ENCODE results near the gene C4A.
"Not testable (repeated sequence)": the region's sequence is repeated elsewhere in the genome, so short reads cannot be mapped to it uniquely, and the experiment has no call there.

C4A gene

DNA sequence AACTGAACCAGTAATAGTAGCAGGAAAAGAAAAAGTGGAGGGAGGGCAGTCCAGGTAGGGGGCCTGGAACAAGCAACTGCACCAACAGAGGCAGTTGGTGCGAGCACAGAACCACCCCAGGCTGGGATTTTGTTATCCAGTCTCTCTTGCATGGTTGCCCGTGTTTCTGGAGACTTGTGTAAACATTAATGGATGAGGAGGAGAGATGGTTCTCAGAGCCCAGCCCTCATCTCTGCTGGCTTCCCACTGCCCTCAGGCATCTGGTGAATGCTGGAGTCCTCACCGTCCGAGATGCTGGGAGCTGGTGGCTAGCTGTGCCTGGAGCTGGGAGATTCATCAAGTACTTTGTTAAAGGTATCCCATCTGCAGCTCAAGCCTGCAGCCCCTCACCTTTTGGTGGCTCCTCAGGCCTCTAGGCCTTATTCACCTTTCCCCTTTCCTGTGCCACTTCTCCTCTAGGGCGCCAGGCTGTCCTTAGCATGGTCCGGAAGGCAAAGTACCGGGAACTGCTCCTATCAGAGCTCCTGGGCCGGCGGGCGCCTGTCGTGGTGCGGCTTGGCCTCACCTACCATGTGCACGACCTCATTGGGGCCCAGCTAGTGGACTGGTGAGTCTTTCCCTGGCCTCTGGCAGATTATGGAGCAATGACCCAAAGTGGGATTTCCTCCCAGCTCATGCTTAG, 1.5 kb upstream of the C4A start:
- ATAC-seq = not testable (repeated sequence)

DNA sequence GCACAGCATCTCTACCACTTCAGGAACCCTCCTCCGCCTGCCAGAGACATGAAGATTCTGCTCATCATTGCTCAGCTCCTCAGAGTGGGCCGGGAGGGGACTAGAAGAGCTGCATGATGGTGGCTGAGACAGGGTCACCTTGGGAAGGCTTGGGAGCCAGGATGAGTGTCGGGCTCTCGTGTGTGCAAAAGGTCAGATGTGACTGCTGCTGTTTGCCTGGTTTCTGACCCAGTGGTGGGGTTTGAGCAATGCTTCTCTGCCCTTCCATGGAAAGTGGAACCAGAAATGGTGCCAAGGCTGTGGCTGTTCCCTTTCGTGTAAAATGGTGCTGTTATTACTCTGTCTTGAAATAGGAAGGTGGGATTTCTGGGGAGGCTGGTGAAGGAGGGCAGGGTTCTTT, 859 bp upstream of the C4A start:
- ATAC-seq = not testable (repeated sequence)

DNA sequence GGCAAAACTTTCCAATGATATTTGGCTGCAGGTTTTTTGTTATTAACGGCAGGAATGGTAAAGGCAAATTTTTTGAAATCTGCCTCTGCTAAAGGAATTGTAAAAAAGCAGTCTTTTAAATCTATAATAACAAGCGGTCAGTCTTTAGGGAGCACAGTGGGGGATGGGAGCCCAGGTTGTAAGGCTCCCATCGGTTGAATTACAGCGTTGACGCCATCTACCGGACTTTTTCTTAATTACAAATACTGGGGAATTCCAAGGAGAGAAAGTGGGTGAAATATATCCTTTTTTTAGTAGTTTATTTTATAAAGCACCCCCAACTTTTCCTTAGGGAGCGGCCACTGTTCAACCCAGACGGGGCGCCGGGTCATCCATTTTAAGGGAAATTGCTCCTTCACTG, 7.5 kb downstream of the C4A start:
- ATAC-seq = peak; percentile 54; the same call in 2 of the 3 replicates

DNA sequence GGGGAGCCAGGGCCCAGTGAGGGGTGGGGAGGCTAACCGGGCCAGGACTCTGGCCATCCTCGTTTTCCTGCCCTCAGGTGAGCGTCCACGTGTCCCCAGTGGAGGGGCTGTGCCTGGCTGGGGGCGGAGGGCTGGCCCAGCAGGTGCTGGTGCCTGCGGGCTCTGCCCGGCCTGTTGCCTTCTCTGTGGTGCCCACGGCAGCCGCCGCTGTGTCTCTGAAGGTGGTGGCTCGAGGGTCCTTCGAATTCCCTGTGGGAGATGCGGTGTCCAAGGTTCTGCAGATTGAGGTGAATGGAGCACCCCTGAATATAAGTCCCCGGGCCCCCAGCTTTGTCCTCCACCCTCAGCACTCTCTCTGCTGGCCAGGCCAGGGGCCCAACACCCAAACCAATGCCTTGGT, 12.6 kb downstream of the C4A start:
- ATAC-seq = not testable (repeated sequence)

DNA sequence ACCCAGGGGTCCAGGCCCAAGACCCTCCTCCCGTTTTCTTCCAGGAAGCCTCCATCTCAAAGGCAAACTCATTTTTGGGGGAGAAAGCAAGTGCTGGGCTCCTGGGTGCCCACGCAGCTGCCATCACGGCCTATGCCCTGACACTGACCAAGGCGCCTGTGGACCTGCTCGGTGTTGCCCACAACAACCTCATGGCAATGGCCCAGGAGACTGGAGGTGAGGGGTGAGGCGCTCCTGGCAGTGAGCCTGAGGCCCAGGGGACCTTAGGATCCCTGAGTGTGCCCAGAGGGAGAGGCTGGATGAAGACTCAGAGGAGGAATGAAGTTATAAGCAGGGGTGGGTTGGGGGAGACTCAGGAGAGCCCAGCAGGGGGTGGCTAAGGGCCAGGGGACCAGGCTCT, 14.5 kb downstream of the C4A start:
- ATAC-seq = not testable (repeated sequence)

DNA sequence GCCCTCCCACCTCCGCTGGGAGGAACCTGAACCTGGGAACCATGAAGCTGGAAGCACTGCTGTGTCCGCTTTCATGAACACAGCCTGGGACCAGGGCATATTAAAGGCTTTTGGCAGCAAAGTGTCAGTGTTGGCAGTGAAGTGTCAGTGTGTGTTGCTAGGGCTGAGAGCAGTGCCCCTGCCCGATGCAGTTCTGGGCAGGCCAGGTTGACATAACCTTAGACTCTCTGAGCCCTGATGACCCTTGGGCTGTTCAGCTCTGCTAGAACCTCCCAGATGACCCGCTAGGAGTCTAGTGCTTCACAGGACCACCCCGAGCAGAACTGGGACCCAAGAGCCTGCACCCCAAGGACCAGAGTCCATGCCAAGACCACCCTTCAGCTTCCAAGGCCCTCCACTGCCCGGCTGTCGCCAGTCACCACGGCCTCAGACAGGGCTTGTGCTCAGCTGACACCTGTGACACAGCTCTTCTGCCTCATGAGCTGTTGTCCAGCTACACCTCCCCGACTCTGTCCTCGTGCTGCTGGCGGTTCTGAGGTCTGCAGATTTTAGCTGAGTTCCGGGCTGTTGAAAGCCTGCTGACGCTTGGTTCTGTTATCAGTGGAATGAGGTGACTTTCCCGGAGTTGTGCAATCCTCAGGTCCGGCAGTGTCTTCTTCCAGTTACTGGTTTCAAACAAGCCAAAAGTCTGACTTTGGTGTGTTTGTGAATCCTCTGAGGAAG, 20.9 kb downstream of the C4A start:
- ATAC-seq = not testable (repeated sequence)

DNA sequence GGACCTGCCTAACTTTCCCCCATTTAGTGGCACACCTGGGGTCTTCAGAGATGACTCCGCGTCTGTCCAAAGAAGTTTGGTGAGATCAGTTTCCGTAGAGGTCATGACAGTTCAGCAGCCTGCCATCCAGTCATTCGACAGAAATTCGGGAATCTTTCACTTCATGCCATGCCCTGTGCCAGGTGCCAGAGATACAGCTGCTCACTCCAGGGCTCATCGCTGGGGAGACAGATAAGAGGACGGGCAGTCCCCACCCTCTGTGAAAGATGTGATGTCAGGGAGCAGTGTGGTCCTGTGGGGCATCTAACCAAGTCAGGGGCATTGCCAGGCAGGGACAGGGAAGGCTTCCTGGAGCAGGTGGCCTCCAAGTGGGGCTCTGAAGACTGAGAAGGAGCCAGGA, 21.4 kb downstream of the C4A start:
- not testable (repeated sequence) for ATAC-seq

DNA sequence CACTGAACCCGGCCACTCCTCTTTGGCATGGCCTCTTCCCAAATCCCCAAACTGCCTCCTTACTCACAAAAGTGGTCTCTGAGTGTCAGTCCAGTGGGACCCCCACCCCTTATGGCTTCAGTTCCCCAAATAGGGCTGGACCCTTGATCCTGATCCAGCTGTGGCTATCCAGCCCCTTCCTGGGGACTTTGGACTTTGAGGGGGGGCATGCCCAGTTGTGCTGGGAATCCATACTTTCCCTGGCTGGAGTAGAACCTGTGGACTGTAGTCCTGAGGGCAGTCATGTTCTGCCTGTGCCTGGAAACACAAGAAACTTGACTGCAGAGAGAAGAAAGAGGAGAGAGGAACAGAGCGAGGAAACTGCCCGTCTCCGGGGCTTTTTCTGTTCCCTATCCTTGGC, 22.5 kb downstream of the C4A start:
- ATAC-seq = not testable (repeated sequence)

DNA sequence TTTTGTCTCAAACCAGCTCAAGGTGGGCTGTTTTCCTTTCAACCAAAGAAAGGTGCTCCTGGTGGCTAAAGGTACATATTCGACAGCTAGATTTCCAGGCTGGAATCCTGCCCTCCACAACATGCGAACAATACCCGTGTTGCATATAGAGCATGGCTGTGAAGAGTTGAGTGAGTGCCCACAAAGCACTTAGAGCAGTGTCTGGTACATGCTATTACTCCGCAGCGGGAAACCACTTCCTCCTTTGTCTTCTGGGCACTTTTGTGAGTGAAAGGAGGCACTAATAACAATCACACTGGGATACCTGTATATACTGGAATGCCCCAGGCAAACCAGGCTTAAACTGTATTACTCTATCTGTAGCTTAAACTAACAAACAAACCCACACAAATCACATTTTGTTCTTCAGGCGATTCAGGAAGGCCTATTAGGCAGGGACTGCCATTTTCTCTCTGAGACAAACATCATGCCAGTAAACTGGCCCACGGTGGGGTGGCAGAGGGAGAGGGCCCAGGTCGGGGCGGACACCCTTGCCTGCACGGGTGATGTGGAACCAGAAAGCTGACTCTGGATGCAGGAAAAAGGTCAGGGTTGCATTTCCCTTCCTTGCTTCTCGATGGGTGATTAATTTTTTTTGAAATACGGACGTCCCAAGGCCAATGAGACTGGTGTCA, 23.1 kb downstream of the C4A start:
- ATAC-seq = 0 out of 3 replicates have a peak, but pooled peaks have one; percentile 7

DNA sequence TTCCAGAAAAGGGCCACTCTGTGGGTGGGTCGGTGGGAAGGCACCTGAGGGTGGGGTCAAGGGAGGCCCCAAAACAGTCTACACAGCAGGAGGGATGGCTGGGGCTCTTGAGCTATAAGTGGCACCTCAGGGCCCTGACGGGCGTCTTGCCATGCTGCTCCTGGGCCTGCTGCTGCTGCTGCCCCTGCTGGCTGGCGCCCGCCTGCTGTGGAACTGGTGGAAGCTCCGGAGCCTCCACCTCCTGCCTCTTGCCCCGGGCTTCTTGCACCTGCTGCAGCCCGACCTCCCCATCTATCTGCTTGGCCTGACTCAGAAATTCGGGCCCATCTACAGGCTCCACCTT, 23.7 kb downstream of the C4A start:
- ATAC-seq = not testable (repeated sequence)

DNA sequence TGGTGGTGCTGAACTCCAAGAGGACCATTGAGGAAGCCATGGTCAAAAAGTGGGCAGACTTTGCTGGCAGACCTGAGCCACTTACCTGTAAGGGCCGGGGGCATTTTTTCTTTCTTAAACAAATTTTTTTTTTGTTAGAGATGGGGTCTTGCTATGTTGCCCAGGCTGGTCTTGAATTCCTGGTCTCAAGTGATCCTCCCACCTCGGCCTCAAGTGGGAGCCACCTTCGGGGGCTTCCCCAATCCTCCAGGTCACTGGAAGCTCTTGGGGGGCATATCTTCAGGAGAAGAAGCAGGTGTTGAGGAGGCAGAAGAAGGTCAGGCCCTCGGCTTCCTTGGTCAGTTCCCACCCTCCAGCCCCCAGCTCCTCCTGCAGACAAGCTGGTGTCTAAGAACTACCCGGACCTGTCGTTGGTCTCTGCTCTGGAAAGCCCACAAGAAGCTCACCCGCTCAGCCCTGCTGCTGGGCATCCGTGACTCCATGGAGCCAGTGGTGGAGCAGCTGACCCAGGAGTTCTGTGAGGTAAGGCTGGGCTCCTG, 24.2 kb downstream of the C4A start:
- ATAC-seq = not testable (repeated sequence)

DNA sequence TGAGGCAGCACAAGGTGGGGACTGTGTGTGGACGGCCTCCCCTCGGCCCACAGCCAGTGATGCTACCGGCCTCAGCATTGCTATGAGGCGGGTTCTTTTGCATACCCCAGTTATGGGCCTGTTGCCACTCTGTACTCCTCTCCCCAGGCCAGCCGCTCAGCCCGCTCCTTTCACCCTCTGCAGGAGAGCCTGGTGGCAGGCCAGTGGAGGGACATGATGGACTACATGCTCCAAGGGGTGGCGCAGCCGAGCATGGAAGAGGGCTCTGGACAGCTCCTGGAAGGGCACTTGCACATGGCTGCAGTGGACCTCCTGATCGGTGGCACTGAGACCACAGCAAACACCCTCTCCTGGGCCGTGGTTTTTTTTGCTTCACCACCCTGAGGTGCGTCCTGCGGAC, 25.2 kb downstream of the C4A start:
- ATAC-seq = not testable (repeated sequence)

DNA sequence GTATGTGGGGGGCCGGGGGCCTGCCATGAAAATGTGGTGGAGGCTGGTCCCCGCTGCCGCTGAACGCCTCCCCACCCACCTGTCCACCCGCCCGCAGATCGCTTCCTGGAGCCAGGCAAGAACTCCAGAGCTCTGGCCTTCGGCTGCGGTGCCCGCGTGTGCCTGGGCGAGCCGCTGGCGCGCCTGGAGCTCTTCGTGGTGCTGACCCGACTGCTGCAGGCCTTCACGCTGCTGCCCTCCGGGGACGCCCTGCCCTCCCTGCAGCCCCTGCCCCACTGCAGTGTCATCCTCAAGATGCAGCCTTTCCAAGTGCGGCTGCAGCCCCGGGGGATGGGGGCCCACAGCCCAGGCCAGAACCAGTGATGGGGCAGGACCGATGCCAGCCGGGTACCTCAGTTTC, 26.2 kb downstream of the C4A start:
- ATAC-seq = peak; percentile 59

DNA sequence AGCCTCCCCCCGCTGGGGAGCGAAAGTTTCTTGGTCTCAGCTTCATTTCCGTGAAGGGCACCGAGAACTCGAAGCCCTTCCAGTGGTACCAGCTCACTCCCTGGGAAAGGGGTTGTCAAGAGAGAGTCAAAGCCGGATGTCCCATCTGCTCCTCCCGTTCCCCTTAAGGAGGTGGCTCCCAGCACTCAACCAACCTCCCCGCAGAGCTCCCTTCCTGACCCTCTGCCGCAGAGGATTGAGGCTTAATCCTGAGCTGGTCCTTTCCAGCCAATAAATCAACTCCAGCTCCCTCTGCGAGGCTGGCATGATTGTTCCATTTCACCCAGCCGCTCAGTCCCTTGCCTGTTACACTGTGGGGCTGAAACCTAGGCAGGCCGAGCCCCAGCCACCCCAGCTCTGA, 26.8 kb downstream of the C4A start:
- ATAC-seq = peak; percentile 6; the same call in 1 of the 3 replicates

DNA sequence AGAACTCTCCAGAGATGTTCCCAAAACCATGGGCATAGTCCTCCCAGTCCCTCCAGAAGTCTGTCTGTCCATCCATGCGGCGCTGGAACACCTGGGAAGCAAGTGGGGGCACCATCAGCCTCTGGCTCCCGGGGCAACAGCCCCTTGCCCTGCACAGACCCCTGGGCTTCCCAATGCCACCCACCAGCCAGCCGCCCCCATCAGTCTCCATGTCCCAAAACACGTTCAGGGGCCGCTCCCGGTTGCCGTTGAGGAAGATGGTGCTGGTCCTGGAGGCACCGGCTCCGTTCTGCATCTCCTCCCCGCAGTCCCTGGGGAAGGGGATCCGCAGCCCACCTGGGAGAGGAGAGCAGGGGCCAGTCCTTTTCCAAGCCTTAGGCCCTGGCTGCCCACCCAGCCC, 27.7 kb downstream of the C4A start:
- ATAC-seq = not testable (repeated sequence)

DNA sequence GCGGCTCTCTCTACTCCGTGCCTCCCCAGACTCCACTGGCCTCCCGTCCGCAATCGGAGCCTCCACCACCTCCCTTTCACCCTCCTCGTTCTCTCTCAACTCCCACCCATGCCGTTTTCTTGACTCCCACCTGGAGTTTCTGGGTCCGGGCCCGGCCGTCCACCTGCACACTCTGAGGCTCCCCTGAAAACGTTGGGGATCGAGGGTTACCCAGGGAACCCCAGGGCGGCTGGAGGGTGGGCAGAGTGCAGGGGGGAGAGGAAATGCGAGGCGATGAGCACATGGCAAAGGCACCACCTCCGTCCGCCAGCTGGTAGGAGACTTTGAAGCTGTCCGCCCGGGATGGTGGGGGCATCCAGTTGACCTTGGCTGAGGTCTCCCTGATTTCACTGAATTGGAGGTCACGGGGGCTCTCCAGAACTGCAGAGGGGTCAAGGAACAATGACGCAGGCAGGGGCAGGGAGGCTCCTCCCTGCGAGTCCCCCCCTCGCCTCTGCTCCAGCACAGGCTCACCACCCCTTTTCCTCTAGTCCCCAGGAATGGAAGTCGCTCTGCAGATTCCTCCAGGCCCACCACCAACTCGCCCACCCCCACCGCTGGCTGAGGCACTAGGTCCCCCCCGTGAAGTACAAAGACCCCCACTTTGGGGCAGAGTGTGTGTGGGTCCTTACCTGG, 29.1 kb downstream of the C4A start:
- ATAC-seq = not testable (repeated sequence)

DNA sequence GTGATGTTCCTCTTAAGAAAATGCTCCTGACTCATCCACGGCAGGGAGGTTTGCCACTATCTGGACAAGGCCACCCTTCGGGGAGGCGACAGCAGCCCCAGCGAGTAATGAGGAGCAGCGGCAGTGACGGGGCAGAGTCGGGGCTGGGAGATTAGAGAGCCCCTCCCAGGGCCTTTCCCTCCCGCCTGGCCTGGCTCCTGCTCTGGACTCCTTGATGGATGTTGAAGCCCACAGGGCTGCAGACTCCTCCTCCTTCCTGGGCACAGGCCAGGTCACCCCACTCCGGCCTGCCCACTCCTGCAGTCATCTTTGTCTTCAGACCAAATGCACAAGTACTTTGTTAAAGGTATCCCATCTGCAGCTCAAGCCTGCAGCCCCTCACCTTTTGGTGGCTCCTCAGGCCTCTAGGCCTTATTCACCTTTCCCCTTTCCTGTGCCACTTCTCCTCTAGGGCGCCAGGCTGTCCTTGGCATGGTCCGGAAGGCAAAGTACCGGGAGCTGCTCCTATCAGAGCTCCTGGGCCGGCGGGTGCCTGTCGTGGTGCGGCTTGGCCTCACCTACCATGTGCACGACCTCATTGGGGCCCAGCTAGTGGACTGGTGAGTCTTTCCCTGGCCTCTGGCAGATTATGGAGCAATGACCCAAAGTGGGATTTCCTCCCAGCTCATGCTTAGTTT, 31.2 kb downstream of the C4A start:
- ATAC-seq = not testable (repeated sequence)

DNA sequence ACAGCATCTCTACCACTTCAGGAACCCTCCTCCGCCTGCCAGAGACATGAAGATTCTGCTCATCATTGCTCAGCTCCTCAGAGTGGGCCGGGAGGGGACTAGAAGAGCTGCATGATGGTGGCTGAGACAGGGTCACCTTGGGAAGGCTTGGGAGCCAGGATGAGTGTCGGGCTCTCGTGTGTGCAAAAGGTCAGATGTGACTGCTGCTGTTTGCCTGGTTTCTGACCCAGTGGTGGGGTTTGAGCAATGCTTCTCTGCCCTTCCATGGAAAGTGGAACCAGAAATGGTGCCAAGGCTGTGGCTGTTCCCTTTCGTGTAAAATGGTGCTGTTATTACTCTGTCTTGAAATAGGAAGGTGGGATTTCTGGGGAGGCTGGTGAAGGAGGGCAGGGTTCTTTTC, 31.9 kb downstream of the C4A start:
- not testable (repeated sequence) for ATAC-seq

DNA sequence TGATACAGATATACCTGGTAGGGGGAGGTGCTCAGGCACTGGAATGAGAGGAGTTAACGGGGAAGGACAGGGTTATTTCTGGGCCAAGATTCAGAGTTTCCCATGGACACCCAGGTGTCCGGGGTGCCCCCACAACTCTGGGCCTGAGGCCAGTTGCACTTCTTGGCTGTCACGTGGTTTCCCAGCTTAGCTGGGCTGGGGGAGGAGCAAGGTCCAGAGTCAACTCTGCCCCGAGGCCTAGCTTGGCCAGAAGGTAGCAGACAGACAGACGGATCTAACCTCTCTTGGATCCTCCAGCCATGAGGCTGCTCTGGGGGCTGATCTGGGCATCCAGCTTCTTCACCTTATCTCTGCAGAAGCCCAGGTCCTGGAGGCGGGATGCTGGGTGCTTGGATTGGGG, 32.7 kb downstream of the C4A start, which contains the start of gene C4B:
Gene C4B (plus strand): TSS at position 249 of the 400 bp plus-strand sequence. CDS start 51 bp downstream, at position 300.
- not testable (repeated sequence) for ATAC-seq

DNA sequence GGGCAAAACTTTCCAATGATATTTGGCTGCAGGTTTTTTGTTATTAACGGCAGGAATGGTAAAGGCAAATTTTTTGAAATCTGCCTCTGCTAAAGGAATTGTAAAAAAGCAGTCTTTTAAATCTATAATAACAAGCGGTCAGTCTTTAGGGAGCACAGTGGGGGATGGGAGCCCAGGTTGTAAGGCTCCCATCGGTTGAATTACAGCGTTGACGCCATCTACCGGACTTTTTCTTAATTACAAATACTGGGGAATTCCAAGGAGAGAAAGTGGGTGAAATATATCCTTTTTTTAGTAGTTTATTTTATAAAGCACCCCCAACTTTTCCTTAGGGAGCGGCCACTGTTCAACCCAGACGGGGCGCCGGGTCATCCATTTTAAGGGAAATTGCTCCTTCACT, 40.2 kb downstream of the C4A start:
- ATAC-seq = 0 out of 3 replicates have a peak, but pooled peaks have one; percentile 40

DNA sequence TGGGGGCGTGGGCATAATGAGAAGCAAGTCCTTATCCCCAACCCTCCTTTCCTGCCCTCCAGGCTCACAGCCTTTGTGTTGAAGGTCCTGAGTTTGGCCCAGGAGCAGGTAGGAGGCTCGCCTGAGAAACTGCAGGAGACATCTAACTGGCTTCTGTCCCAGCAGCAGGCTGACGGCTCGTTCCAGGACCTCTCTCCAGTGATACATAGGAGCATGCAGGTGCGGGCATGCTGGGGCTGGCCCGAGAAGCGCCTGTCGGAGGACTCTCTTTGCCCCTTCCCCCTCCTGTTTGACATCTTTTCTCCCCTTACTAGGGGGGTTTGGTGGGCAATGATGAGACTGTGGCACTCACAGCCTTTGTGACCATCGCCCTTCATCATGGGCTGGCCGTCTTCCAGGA, 46.8 kb downstream of the C4A start:
- not testable (repeated sequence) for ATAC-seq

DNA sequence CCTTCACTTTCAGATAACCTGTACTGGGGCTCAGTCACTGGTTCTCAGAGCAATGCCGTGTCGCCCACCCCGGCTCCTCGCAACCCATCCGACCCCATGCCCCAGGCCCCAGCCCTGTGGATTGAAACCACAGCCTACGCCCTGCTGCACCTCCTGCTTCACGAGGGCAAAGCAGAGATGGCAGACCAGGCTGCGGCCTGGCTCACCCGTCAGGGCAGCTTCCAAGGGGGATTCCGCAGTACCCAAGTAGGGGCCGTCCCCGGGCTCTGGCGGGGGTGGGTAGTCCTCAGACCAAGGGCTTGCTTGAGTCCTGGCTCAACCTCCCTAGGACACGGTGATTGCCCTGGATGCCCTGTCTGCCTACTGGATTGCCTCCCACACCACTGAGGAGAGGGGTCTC, 47.7 kb downstream of the C4A start:
- not testable (repeated sequence) for ATAC-seq
